ENCODE measurements around the gene BBIP1. TPM values are rescaled to one million over a fixed set of nuclear protein-coding genes. Genes with fewer than 3 reads are reported as not detected.
"Not testable (repeated sequence)": the region's sequence is repeated elsewhere in the genome, so short reads cannot be mapped to it uniquely, and the experiment has no call there.

BBIP1 gene
- total RNA-seq, 1 donor from 2014 or later = 17.3 TPM

- no peak for DNase-seq (ENCODE audit: low read depth in 2 of 2)
These were observed 32.9 kb downstream of the BBIP1 start for GRCh38 chr10:110885932-110886674.

GRCh38 chr10:110883924-110884323, 35.1 kb downstream of the BBIP1 start:
- peak in 1 of 2 donors; percentile 64 for DNase-seq (ENCODE audit: low read depth in 2 of 2)

- DNase-seq (ENCODE audit: low read depth in 2 of 2) = no peak
These were observed 37.1 kb downstream of the BBIP1 start for GRCh38 chr10:110881905-110882304.

DNA sequence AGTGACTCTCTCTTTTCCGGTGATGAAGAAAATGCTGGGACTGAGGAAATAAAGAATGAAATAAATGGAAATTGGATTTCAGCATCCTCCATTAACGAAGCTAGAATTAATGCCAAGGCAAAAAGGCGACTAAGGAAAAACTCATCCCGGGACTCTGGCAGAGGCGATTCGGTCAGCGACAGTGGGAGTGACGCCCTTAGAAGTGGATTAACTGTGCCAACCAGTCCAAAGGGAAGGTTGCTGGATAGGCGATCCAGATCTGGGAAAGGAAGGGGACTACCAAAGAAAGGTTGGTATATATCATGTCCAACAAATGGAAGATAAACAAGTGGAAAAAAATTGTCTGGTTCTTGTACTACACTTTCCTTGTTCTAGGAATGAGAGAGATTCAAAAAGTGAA, 37.7 kb downstream of the BBIP1 start:
- DNase-seq (ENCODE audit: low read depth in 2 of 2) = no peak

DNA sequence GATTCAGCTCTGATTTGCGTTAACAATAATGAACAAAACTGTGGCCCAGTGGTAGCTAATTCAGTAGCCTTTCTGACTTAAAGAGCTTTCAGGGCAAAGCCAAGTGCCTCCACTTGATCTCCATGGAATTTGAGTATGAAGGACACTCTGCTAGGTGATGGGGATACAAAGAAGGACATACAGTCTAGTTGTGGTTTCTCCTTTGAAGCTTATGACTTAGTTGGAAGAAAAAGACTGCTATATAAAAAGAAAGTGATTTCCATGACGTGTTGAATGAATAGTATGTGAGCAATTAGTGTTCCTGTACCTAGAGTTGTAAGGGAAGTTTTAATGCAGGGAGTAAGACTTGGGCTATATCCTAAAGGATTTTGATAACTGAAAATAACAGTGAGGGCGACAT, 39.0 kb downstream of the BBIP1 start:
- DNase-seq (ENCODE audit: low read depth in 2 of 2) = no peak

DNA sequence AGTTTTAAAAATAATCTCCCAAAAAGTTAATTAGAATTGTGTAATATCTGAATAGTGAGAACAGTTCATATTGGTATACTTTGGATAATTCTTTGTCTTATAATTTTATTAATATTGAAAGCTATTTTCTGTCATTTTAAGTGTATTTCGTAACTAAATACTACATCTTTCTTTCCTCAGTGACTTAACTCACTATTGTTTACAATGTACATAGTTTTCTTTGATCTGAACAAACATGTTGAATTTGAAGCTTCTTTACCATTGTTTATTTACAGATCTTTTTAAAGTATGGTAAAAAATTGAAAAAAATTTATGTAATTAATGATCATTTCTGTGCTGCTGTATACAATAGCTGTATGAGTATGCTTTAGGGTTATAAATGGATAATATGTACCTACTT, 42.2 kb downstream of the BBIP1 start:
- DNase-seq (ENCODE audit: low read depth in 2 of 2) = no peak

GRCh38 chr10:110876000-110876399, 43.0 kb downstream of the BBIP1 start:
- no peak for DNase-seq (ENCODE audit: low read depth in 2 of 2)

- DNase-seq (ENCODE audit: low read depth in 2 of 2) = no peak
These were observed 45.0 kb downstream of the BBIP1 start for GRCh38 chr10:110873951-110874350.

- no peak for DNase-seq (ENCODE audit: low read depth in 2 of 2)
These were observed 45.7 kb downstream of the BBIP1 start for GRCh38 chr10:110872984-110873923.

- DNase-seq (ENCODE audit: low read depth in 2 of 2) = peak; percentile 33 to 72
These were observed 46.6 kb downstream of the BBIP1 start for GRCh38 chr10:110872145-110872983.

GRCh38 chr10:110871298-110872084, 47.5 kb downstream of the BBIP1 start, which contains the start of gene PDCD4:
Gene PDCD4 (plus strand): TSS chr10:110871928. CDS start chr10:110876028, 4,100 bp downstream.
- DNase-seq (ENCODE audit: low read depth in 2 of 2) = peak; percentile 94 to 99

DNA sequence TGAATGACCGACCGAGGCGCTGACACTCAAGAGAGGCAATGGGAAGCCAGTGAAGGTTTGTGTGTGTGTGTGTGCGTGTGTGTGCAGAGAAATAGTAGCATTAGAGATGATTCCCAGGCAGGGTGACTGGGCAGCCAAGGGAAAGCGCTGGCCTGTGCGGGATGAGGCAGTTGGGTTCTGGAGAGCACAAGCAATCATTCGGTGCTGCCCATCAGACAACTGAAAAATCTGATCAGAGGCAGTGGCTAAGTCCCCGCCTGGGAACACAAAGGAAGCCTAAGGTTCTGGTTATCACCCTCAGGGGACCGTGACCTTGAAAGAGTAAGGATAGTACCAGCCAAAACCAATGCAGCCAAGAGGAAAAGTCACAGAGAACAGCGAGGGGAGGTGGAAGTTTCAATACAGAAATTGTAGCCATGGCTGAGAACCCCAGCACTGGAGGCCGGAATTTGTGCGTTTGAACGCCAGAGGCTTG, 48.1 kb downstream of the BBIP1 start:
- no peak for DNase-seq (ENCODE audit: low read depth in 2 of 2)

- DNase-seq (ENCODE audit: low read depth in 2 of 2) = no peak
These were observed 50.0 kb downstream of the BBIP1 start for GRCh38 chr10:110868981-110869380.

GRCh38 chr10:110867807-110868465, 51.0 kb downstream of the BBIP1 start:
- no peak for DNase-seq (ENCODE audit: low read depth in 2 of 2)

DNA sequence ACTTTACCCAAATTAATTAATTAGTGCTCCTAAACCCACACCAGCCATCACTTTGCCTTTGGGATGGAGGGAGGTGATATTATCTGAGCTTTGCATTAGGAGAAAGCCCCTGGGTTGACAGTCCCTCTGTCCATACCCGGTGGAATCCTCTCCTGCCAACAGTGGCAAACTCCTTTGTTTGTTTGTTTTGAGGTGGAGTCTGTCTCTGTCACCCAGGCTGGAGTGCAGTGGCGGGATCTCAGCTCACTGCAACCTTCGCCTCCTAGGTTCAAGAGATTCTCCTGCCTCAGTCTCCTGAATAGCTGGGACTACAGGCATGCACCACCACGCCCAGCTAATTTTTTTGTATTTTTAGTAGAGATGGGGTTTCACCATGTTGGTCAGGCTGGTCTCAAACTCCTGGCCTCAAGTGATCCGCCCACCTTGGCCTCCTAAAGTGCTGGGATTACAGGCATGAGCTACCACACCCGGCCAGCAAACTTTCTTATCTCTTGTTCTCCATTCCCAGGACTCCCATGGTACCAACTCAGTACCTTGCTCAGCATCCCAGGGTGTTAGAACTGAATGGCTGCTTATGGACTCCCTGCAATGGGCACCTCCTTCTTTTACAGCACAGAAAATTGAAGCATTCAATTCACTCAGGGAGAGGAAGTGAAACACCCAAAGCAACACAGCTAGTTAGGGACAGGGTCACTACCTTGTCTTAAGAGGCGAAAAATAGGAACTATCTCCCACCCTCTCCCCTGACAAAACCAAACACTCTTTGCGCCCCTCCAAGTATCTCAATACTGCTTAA, 51.8 kb downstream of the BBIP1 start:
- not testable (repeated sequence) for DNase-seq (ENCODE audit: low read depth in 2 of 2)

DNA sequence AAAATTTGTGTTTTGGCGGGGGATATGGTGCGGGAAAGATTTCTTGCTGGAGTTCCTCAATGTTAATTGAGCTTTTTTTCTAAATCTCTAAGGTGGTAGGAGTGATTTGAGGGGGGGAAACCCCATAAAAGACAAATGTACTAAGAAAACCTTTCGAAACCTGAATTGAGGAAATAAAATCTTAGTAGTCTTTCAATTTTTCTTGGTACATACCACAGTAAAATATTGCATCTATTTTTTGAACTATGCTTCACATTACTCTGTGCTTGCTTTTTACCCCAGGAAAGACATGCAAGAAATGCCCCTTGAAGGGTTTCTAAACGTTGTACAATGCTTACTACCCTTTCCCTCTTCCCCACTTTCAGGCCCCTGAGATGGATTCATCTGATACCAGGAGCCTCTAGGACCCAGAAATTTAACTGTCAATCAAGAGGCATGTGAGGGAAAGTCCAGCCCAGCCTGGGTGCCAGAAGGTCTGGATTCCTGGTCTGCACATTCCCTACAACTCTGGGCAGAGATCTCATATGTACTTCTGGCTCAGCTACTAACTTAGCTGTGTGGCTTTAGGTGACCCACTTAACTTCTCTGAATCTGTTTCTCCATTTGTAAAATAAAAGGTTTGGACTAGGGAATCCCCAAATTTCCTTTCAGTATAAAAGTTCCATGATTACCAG, 53.0 kb downstream of the BBIP1 start:
- DNase-seq (ENCODE audit: low read depth in 2 of 2) = no peak

GRCh38 chr10:110865186-110865808, 53.7 kb downstream of the BBIP1 start:
- DNase-seq (ENCODE audit: low read depth in 2 of 2) = no peak

DNA sequence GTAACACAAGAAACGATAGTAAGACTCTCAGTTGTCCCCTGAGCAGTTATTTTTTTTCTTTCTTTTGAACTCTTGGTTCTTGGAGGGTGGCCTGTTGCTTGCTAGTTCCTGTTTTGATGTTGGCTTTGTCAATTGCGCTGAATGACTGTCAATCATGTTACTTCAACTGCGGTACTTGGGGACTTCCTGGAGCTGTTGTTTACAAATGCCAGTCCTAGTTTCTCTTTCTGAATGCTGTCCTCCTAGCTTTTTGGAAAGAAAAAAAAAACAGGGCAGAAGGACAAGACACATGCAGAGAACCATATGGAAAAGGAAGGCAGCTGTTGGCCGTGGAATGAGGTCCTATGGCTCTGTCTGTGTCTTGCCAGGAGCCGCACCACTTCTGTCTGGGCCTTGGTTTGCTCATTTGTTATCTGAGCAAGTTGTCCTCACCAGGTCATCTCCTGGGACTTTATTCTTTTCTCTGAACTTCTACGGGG, 54.3 kb downstream of the BBIP1 start:
- no peak for DNase-seq (ENCODE audit: low read depth in 2 of 2)
